HG03280 (cell line): Measurements from ENCODE around the gene PPP1R2.
"Not testable (repeated sequence)": the region's sequence is repeated elsewhere in the genome, so short reads cannot be mapped to it uniquely, and the experiment has no call there.

ENCODE experiments used
- ATAC-seq: cut with Tn5 transposase; IDR thresholded peaks from one replicate; pipeline ENCODE4 v1.9.1; 2021; ENCODE audit warnings: mild to moderate bottlenecking, moderate library complexity; ENCODE audit not compliant: unreplicated experiment

The PPP1R2 gene

DNA sequence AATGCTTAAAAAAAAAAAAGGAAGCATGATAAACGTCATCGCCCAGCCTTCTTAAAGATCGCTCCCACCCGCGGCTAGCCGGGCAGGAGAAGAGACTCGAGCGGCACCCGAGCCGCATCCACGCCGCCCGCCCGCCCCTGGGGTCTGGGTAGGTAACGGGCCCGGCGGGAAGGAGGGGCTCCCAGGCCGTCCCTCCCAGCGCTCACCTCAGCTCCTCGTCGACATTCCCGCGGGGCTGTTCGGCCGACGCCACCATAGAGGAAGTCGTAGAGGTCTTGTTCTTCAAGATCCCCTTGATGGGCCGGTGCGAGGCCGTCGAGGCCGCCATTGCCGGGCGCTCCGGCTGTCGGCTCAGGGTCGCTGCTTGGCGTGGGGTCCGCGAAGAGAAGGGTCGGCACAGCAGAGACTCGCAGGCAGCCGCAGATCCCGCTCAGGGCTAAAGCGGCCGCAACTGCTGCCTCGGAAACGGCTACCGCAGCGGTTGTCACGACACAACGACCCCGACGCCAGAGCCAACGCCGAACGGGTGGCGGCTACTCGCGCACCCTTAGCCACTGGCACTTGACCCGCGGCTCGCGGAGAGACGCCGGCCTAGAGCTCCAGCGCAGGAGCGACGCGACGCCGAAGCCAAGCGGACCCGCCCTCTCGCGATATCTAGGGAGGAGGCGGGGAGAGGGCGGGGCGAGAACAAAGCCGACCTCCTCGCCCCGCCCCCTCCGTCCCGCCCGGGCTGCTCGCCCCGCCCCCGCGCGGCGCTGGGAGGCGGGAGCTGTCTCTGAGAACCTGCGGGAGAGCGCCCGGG is at the start of gene PPP1R2:
Gene PPP1R2 (minus strand): TSS at position 628 of the 802 bp plus-strand sequence. CDS start 300 bp downstream, at position 328.
- ATAC-seq: peak; percentile 87

DNA sequence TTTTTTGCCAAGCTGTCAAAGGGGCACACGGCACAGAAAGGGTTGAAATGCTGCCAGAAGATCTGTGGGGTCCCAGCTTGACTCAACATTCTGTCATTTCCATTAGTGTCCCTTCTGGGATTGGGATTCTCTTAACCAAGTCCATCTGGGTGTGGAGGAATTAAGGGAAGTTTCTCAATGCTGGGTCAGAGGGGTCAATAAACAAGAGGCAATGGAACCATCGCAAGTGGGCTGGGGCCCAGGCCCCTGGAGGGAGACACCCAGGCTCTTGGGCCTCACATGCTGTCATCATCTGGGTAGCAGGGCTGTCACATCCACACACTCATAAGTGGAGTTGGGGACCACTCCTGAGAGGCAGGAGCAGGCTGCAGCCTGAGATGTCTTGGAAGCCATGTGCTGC is 48.7 kb upstream of the PPP1R2 start:
- no peak for ATAC-seq

DNA sequence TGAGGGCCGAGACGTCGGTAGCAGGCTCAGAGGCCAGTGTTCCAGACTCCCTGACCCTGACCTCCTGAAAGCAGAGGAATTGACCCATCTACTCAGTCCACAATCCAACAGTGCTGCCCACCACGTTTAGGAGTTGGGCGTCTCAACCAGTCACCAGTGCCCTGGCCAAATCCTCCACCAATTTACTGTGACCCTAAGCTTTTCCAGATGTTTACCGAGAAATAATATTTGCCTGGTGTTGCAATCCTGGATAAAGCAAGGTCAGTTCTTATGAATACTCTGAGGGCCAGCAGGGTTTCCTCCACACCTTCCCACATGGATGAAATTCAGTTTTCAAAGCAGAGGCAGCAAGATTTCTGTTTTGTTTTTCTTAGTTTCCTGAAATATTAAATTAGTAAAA is 48.1 kb upstream of the PPP1R2 start:
- no peak for ATAC-seq

DNA sequence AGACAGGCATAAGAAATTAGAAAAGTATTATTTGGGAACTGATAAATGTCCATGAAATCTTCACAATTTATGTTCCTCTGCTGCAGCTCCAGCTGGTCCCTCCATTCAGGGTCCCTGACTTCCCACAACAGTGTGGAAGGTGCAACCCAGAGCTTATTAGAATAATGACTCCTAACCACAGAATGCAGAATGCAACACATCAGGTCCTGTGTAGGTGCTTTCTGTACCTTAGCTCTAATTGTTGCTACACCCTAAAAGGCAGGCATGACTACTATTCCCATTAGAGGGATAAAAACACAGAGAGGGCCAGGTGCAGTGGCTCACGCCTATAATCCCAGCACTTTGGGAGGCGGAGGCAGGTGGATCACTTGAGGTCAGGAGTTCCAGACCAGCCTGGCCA is 47.3 kb upstream of the PPP1R2 start:
- not testable (repeated sequence) for ATAC-seq

DNA sequence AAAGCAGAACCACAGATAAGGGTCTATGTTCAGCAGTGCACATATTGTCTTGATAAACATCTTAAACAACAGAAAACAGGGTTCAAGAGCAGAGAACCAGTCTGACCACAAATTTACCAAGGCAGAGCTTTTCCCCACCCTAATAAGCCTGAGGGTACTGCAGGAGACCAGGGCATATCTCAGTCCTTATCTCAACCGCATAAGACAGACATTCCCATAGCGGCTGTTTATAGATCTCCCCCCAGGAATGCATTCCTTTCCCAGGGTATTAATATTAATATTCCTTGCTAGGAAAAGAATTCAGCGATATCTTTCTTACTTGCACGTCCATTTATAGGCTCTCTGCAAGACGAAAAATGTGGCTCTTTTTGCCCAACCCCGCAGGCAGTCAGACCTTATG is 46.7 kb upstream of the PPP1R2 start:
- not testable (repeated sequence) for ATAC-seq

DNA sequence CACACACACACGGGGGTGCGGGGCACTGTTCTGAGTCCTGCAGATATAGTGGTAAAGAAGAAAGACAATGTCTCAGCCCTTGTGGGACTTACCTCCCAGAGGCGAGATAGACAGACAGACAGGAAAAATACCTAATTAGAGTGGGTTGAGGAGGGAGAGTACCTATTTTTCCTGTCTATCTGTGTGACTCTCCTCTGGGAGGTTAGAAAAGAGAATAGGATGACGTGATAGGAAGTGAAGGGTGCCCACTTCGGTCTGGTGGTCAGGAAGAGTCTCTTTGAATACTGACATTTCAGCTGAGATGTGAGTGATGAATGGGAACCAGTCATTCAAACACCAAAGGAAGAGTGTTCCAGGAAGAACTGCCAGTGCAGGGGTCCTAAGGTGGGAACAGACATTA is 44.7 kb upstream of the PPP1R2 start:
- ATAC-seq: no peak

DNA sequence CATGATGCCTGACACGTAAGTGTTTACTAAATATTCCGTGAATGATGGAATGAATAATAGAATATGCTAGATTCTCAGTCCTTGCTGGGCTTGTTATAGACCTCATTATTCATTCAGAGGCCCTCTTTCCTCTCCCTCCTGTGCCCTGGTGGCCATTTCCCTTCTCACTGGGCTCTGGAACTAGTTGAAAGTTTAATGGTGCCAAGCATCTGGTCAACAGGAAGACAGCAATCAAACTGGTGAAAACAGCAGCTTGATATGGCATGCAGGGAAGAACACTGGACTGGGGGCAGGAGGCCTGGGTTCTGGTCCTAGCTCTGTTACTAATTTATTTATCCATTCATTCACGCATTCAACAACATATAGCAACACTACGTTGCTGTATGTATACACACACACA is 44.3 kb upstream of the PPP1R2 start:
- ATAC-seq: no peak

DNA sequence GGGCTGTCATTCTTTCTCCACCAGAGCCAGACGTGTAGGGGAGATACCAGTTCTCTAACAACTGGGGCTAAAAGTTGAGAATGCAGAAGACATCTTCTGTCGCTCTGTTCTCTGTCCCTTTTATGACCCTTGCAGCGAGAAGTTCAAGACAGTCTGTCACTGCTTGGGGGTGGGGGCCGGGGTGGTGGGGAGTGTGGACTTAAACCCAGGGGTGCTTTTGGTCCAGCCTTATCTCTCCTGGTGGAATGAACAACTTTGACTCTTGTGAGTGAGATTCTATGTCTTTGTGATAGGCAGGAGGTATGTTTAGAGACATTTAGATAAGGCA is 41.4 kb upstream of the PPP1R2 start:
- ATAC-seq: no peak

DNA sequence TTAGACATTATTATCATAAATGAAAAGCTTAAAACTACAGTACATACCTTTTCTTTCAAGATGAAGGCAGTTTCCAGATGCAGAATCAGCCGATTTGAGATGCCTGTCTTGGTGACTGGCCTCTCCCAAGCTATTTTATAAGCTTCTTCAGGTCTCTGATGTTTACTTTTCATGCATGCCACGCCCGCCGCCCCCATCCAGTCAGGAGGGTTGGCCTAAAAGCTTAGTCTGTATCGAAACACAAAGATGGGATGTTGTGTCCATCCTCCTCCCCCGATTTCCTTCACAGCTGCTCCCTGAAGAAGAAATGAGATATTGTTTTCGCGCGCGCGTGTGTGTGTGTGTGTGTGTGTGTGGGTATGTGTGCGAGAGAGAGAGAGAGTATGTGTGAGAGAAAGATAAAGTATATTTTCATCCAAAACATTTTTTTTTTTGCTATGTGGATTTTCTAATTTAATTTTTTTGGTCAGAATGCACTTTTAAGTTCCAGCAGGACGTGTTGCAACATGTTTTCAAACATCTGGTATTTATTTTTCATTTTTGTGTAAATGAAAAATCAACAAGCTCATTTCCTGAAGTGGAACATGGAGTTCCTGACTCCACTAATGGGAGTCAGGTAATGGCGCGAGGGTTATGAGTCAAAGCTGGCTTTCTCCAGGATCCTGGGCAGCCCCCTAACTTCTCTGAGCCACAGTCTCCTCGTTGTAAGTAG is 40.9 kb upstream of the PPP1R2 start, which contains the start of gene APOD:
Gene APOD (minus strand): TSS at position 110 of the 712 bp plus-strand sequence. CDS start 4,479 bp downstream, outside the sequence.
- ATAC-seq: no peak

DNA sequence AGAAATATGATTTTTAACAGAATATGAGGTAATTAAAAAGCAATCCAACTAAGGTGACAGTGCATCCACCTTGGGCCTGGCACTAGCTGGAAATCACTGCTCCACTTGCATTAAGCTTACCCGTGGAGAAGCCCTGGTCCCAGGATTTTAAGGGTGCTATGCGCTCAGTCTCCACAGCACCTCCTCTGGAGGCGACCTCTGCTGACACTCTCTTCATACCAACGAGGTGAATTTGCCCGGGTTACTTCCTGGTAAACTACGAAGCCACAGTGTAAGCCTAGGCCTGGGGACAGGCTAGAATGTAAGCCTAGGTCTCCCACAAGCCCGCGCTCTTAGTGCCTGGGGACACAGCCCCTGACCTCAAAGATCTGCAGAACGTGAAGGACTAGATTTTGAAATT is 39.8 kb upstream of the PPP1R2 start:
- no peak for ATAC-seq

DNA sequence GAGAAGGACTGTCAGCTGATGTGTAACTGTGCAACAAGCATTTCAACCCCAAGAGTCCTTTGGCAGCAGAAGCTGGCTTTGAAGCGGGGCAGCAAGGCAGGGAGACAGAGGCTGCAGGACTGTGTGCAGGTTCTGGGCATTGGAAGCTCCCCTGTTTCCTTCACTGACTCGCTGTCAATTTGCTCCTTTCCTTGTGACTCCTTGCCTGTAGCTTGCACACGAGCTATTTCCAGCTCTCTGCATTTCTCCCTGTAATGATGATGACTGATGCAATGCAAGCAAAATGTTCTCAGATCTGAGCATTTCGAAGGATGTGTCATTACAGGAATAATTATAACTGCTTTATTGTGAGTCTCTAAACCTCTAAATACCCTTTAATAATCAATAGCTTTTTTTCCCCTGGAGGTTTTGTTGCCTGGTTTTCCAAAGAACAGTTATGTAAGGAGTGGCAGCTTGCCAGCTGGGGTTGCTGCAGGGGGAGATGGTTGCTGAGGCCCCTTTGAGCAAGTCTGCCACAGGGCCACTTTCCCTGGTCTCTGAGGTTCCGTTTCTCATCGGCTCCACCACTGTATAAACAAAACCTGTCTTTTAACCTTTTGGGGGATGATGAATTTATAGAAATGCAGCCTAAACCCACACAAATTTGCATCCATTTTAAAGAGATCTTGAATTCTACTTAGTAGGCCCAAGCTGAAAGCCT is 37.8 kb upstream of the PPP1R2 start:
- no peak for ATAC-seq

DNA sequence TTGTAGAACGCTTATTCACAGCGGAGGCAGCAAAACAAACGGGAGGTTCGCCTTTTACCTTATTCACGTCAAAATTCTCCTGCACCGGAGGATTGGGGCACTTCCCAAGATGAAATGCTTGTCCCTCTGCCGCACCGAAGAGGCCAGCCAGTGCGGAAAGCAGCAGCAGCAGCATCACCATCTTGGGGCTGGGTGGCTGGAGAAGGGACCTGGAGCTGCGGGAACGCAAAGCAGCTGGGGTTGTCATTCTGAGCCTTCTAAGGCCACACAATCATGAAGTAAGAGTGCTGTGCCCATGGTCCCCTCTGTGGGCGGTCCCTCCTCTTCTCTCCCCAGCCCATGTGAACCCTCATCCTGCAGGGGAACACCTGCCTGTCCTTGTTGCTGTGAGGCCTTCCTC is 36.2 kb upstream of the PPP1R2 start:
- no peak for ATAC-seq

DNA sequence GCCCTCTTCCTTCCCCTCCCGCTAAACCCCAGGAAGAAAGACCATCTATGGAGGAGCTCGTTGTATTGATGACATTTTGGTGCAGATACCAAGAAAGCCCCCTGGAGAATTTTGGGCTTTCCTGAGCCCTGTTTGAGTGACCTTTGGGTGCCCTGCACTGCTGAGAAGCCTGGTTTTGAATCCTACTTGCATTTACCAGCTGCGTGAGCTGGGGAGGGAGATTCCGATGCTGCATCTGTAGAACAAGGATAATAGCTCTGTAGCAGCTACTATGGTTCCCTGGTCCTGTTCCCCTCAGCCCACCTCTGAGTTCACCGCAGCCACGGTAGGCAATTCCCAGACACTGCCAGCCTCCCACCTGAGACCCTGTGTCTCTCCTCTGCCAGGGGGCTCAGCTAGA is 35.4 kb upstream of the PPP1R2 start:
- no peak for ATAC-seq

DNA sequence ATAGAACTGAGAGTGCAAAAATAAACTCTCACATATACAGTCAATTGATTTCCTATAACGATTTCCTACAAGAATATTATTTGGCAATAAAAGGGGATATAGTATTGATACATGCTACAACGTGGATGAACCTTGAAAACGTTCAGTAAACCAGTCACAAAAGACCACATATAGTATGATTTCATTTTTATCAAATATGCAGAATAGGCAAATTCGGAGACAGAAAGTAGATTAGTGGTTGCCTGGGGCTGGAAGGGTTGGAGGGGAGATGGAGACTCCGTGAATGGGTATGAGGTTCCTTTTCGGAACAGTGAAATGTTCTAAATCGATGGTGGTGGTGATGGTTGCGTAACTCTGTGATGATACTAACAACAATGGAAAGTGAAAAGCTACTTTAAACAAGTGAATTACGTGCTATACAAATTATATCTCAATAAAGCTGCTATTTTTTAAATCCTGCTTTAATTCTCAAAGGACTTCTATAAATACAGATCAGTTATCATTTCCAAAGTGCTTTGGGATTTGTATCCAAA is 34.6 kb upstream of the PPP1R2 start:
- no peak for ATAC-seq

DNA sequence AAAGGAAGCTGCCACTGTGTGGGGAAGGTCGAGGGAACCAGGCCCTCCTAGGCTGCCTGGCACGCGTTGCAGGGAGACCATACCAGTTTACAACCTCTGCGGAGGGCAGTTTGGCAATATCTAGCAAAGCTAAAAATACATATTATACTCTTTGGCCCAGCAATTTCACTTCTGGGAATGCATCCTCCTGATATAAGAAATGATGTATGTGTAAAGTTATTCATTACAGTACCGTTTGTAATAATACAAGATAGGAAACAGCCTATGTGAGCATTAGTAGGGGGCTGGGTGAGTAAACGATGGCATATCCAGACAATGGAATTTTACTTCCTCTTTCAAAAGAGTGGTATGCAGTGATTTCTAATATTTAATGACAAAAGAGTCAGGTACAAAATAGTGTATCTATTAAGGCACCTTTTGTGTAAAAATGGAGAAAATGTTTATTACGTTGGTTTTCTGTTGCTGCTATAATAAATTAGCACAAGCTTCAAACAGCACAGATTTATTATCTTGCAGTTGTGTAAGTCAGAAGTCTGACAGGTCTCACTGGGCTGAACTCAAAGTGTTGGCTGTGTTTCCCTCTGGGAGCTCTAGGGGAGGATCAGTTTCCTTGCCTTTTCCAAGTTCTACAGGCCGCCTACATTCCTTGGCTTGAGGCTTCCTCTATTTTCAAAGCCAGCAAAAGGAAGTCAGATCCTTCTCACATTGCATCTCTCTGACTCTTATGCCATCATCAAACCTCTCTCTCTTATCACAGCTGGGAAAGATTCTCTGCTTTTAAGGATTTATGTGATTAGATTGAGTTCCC is 31.6 kb upstream of the PPP1R2 start:
- ATAC-seq: no peak

DNA sequence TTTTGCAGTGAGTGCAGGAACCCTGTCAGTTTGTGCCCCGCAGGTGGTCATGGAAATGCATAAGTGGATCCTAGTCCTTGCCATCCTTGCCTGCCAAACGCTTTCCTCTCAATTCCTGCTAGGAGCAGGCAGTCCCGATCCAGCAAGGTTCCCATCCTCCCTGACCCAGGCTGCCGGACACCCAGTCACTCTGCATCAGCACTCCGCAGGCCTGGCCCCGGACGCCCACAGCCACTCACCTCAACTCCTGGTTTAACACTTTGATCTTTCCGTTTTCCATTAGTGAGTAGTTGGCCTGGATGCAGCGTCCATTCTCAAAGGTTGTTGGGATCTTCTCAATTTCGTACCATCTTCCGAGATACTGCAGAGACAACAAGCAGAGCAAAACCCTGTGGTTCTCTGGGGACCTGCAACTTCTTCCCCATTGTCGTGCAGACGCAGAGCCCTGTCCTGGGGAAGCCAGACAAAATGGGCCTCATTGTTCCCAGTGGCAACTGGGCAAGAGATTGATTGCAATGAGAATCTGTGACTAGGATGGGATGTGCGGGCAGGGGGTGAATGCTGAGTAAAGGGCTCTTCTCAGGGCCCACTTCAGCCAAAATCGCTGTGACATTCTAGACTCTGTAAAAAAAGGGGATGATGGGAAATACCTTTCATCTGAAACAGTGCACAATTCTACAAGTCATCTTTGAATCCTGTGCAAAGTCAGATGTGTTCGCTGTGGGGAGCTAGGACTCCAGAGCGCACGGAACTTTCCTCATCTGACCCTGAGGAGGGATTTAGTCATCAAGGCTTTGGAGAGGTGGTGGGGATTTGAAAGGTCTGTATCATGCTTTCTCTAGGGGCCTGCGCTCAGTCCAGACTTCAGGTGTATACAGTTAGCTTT is 30.7 kb upstream of the PPP1R2 start:
- no peak for ATAC-seq

DNA sequence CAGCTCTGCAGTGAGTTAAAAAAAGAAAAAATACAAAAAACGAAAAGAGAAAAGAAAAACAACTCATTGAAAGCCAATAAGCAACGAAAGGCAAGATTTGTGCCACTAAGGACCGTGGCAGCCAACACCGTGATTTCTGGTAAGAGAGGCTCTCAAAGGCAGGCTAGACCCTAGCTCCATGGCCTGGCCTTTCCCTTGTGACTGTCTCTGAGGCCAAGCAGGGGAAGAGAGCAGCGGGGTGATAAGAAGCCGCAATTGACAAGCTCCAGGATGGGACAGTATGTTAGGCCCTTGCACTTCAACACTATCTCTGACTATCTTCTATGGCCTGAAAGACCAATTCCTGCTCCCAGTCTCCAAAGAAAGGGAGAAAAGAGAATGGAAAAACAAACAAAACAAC is 28.2 kb upstream of the PPP1R2 start:
- no peak for ATAC-seq

DNA sequence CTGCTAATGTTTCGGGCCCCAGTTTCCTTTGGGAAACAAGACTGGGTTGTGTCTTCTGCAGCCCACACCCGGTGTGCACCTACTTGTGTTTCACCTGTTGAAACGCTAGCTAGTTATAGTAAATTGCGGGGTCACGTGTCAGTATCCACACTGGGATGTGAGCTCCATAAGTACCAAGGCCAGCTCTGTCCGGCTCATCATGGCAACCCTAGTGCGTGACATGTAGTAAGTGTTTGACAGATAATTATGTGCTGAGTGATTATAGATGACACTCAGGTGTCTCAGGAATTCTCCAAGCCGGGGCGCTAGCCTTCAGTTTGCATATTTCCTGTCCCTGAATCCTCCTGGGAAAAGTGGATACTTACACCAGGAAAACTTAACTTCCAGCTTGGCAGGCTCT is 27.8 kb upstream of the PPP1R2 start:
- ATAC-seq: no peak

DNA sequence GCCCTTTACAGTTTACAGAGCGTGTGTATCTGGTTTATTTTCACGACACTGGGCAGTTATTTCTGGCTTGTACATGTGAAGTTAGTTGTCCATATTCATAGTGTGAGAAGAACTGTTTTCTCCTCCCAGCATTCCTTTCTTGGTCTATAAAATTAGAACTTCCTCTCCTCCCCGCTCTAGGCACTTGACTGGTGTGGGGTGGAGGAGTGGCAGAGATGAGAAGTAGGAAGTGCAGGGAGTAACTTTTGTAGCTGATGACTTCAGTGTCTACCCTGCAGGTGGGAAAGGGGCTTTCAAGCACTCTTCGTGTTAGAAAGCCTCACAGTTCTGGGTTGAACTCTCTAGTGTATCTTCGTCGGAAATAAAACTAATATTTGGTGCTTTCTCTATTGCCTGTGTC is 27.2 kb upstream of the PPP1R2 start:
- ATAC-seq: no peak

DNA sequence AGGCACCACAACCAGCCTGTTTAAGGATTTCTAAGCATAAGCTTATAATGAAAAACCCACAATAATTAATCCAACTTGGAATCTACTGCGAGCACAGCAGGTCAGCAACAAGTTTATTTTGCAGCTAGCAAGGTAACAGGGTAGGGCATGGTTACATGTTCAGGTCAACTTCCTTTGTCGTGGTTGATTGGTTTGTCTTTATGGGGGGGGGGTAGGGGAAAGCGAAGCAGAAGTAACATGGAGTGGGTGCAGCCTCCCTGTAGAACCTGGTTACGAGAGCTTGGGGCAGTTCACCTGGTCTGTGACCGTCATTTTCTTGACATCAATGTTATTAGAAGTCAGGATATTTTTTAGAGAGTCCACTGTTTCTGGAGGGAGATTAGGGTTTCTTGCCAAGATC is 25.5 kb upstream of the PPP1R2 start:
- no peak for ATAC-seq
